Measurements from ENCODE around the gene C10orf90.

The C10orf90 gene

GRCh38 chr10:126536656-126537055, 133.8 kb downstream of the C10orf90 start:
- no peak for DNase-seq

DNA sequence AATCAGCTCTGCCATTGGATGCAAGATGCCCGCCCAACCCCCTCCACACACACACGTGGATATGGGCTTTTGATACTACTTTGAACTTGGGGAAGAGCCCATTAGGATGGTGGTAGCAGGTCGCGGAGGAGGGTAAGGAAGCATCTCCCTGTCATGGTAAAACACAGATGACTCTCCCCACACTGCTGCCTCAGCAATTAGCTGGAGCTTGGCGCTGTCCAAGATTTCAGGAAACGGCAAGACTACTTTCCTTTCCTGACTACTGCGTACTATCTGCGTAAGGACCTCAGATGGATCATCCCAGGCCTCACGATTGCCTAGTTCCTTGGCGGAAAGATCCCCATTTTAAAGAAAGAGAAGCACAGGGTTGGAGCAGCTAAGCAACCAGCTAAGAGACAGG, 134.3 kb downstream of the C10orf90 start:
- no peak for DNase-seq

DNA sequence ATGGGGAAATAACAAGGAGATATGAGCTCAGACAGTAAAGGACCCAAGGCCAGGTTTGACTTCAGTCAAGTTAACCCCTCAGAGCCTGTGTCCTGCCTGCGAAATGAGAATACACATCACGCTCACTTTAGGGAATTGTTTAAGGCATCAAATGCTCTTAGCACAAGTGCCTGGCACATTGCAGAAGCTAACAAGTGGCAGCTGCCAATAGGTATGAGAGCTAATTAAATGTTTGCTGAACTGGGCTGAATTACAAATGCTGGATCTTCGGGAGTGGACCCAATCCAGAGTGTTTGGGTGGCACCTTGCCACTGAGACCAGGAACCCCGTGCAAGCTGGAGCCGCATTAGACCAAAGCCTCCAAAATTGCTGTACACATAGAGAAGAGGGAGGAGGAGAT, 136.8 kb downstream of the C10orf90 start:
- DNase-seq: no peak

GRCh38 chr10:126528315-126528835, 142.1 kb downstream of the C10orf90 start:
- no peak for DNase-seq

DNA sequence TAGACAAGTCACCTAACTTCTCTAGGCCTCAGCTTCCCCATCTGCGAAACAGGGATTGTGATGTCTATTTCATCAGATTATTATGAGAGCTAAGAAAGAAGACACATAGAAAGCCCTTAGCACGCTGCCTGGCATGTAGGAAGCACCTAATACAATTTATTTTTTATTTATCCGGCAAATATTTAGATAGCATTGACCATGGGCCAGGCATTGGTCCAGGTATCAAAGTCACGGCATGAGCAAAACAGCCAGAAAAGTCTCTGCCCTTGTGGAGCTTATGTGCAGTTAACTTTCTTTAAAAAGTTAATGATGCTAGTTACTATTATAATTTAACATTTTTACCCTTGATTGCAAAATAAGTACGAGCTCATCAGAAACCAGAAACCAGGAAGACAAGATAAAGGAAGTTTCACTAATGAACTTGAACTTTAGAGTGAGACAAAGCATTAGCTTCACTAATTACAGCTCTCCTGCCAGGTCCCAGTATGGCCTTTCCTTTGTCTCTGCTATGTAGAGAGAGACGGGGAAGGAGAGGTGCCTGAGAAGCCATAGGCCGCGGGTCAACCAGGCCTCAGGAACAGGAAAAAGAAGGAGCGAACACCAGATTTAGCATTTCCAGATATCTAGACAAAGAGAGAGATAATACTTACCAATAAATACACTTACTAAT, 142.7 kb downstream of the C10orf90 start:
- no peak for DNase-seq

DNA sequence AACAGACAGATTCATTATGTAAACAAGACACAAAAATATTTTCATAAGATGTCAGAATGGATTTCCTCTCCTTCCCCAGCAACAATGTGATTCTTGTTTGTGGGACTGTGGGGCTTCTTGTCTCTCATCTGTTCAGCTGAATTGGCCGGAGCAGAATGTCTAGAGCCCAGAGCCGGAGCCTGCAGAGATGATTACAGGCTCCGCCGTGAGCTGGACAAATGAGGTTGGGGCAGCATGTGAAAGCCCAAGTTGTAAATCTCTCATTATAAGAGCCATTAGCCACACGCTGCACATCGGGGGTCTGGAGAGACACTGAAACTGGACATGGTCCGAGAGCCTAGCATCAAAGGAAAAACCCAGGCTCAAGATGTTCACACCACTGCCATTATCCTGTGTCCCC, 145.2 kb downstream of the C10orf90 start:
- no peak for DNase-seq

DNA sequence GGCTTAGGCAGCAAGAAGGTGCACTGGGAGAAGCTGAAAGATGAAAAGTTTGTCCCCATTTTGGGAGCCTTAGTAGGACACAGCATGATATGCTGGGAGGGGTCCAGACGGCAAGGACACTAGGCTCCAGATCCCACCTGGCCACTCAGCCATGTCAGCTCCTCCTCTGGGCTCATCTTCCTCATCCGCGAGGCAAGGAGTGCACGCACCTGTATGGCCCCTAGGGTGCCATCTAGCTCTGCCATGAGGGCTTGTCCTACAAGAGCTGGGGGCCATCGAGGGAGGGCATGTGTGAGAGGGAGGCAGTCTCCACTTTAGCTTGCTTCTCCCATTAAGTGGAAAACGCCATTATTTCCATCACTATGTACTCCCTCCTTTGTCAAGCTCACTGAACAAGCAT, 146.0 kb downstream of the C10orf90 start:
- DNase-seq: no peak

GRCh38 chr10:126523071-126523470, 147.4 kb downstream of the C10orf90 start:
- no peak for DNase-seq

DNA sequence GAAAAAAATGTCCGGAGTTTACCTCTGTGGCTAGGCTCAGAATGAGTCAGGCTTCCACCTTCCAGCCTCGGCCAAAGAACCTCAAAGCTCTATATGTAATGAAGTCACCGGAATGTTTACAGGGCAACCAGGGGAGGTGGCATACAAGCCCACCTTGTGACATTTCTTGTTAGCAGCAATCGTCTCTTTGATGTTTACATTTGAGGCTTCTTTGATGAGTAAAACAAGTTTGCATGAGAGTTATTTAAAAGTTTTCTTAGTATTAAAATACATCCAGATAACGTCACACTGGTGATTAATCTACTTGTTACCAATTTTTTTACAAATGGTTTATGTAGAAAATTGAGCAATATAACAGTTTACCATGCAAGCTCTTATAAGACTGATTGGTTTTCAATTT, 149.1 kb downstream of the C10orf90 start:
- no peak for DNase-seq

DNA sequence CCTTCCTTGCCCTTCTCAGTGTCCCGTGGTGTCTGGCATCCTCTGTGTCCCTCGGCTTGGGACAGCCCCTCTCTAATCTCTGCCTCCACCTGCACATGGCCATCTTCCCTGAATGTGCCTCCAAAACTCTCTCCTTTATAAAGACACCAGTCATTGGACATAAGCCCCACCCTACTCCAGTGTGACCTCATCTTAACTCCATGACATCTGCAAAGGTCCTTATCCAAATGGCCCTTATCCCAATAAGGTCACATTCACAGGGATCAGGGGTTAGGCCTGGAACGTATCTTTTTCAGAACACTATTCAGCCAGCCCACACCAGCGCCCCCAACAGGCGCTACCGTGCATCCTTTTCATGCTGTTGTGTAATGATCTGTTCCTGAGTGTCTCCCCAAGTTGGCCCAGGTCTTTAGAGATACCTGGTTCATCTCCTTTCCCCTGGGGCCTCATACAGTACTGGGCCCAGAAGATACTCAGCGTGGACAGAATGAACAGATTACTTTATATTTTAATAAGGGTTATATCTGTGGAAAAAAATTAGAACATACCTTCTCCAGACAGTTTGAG, 149.7 kb downstream of the C10orf90 start:
- no peak for DNase-seq

- no peak for DNase-seq
Measured at GRCh38 chr10:126519992-126520391, 150.5 kb downstream of the C10orf90 start.

DNA sequence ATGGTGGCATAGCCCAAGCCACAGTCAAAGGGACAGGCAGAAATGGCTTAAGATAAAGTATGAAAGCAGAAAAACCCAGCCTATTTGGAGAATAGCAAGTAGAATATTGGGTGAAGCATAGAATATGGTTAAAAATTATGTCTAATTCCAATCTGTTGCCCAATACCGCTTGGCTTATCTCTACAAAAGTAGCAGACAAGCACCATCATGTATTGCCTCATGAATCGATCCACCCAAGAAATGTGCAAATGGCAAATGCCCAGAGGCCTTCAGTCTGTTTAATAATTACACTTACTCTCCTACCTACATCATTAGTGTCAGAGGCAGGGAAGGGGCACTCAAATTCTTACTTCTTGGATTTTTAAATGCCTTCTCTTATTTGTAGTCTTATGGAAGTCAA, 151.3 kb downstream of the C10orf90 start:
- no peak for DNase-seq

- no peak for DNase-seq
Measured at GRCh38 chr10:126518218-126519080, 152.0 kb downstream of the C10orf90 start.

DNA sequence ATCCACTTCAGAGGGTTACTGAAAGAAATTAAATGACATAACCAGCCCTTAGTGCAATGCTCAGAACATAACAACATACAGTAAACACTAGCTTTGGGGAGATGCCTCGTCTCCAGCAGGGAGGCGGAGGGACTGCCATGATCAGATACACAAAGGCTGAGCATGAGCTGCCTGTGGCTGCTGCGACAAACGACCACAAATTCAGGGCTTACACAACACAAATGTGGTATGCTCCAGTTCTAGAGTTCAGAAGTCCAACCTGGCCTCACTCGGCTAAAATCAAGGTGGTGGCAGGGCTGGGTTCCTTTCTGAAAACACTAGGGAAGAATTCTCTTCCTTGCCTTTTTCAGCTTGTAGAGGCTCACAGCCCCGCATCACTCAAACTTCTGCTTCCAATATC, 154.0 kb downstream of the C10orf90 start:
- no peak for DNase-seq

DNA sequence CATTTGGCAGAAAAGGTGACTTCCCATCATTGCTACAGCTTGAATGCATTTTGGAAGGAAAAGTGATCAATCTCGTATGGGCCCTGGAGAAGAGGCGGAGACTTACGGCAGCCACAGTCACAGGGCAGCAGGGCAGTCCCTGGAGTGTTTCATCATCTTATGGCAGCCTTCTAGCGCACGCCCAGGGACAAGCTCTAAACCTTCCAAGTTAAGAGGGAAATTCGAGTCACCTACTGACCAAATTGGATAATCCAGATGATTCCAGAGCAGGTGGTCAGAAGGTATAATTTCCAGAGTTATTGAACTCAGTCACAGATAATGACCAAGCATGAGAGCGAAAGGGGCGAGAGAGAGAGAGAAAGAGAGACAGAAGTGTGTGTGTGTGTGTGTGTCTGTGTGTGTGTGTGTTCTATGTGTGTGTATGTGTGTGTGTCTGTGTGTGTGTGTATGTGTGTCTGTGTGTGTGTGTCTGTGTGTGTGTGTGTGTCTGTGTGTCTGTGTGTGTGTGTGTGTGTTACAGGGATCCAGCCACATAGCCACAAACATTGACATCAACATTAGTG, 158.5 kb downstream of the C10orf90 start:
- no peak for DNase-seq

GRCh38 chr10:126509182-126509581, 161.3 kb downstream of the C10orf90 start:
- no peak for DNase-seq

- DNase-seq: no peak
Measured at GRCh38 chr10:126508535-126509040, 161.9 kb downstream of the C10orf90 start.

DNA sequence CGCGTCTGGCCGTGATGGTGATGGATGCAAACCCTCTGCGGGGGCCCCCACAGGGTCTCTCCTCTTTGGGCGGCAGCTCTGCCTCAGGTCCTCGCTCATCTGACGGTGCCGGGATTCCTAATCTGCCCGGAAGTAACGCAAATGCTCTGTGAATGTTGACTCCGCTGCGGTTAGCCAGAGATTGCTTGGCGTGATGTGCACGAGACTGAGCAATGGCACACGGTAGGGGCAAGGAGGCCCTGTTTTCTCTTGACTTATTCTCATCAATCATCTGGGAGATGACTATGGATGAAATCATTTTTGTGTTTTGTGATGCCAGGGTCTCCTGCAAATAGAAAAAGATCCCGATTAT, 165.8 kb downstream of the C10orf90 start:
- no peak for DNase-seq

DNA sequence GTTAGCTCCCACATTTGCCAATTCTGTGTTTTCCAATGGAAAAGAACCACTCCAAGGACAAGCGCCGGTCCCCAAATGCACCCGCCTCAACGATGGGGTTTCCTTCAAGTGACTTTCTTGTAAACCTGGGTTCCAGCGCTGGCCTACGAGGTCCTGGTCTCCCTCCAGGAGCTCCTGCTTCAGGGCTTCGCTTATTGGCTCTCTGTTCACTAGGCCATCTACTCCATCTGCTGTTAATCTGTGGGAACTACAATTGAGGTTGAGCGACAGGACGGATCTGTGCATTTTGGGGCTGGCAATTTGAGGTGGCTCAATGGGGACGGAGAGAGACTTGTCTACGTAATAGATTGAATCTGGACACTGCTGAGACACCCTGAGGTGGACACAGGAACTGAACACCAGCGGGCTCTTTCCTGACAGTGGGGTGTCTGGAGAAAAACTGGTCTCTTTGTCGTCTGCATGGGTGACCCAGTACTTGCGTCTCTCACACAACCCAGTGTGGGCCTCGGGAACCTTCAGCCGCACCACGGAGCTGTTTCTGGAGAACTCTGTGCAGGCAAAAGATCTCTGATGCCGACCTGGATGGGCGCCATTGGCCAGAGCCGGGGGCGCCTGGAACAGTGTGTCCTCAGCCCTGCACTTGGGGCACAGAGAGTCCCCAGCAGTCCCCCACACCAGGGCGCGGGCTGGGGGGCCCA, 166.3 kb downstream of the C10orf90 start:
- DNase-seq: no peak

DNA sequence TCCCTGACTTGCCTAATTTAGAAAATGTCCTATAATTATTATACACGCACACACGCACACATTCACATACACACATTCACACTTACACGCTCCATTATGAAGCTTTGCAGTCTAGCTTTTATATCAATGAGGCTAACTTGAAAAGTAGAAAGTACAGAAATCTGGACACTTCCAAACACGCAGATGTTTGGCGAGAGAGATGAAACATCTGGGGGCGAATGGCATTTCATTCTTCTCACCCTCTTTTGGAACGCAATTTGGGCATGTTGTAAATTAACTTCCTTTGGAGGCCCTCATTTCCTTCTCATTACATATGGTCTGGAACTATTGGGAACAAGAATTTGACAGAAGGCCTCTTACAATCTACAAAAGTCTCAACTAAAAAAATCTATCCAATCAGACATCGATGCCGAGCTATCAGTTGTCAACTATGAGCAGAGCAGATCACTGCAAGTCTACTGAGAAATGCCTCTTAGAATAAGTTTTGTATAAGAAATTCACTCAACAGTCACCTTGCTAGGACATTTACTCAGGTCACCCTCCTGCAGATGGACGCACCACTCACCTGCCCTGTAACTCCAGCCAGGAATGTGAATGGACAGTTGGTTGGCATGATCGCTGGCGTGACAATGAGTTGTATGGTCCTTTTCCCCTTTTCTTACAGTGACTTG, 167.0 kb downstream of the C10orf90 start:
- DNase-seq: no peak

DNA sequence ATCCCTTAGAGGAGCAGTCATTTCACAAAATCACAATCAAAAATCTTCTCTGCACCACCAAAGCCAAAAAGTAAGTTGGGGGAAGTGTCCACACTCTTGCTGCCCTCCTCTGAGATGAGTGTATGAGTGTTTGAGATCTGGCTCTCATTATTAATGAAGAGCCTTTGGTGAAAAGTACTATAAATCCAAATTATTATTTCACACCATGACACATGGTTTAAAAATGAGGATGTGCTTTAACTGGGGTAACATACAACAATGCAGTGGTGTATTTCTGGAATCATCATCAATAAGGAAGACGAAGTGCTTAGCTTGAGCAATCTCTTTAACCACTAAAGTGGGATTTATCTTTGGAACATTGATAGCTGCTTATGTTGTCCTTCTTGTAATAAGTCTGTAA, 168.1 kb downstream of the C10orf90 start:
- no peak for DNase-seq

GRCh38 chr10:126501828-126502227, 168.7 kb downstream of the C10orf90 start:
- DNase-seq: no peak
